Stimulated activated CD8-positive, alpha-beta memory T cell treated with anti-CD3 and anti-CD28 coated beads, Interleukin-2, amount 100 ng/mL, for 1 hour (primary cell): Measurements from ENCODE around the gene MGARP.

Experiments used
- DNase-seq, 2 donors: peaks; one replicate each; pipeline ENCODE4 v3.0.0-alpha.2; 2020; ENCODE audit warnings: low read depth in 2 of 2

MGARP gene

GRCh38 chr4:139243448-139244365 is 36.3 kb downstream of the MGARP start:
- DNase-seq = no peak

GRCh38 chr4:139242511-139243051 is 37.4 kb downstream of the MGARP start:
- DNase-seq = no peak

GRCh38 chr4:139241784-139242151 is 38.3 kb downstream of the MGARP start:
- no peak for DNase-seq

GRCh38 chr4:139241086-139241783 is 38.8 kb downstream of the MGARP start:
- no peak for DNase-seq

- DNase-seq = no peak
These were observed 40.8 kb downstream of the MGARP start for GRCh38 chr4:139239127-139239772.

GRCh38 chr4:139234253-139234652 is 45.8 kb downstream of the MGARP start:
- DNase-seq = no peak

- no peak for DNase-seq
These were observed 50.4 kb downstream of the MGARP start for GRCh38 chr4:139229534-139230039.

- no peak for DNase-seq
These were observed 52.2 kb downstream of the MGARP start for GRCh38 chr4:139227729-139228404.

- DNase-seq = no peak
These were observed 56.2 kb downstream of the MGARP start for GRCh38 chr4:139223682-139224317.

GRCh38 chr4:139222215-139222614 is 57.8 kb downstream of the MGARP start:
- no peak for DNase-seq

- DNase-seq = no peak
These were observed 58.3 kb downstream of the MGARP start for GRCh38 chr4:139221687-139222086.

GRCh38 chr4:139219450-139220055 is 60.5 kb downstream of the MGARP start:
- DNase-seq = no peak
